HG03103 (cell line): ENCODE results near the gene HAO1.
"Not testable (repeated sequence)": the region's sequence is repeated elsewhere in the genome, so short reads cannot be mapped to it uniquely, and the experiment has no call there.

ENCODE experiments used
- ATAC-seq: cut with Tn5 transposase; IDR thresholded peaks from one replicate; pipeline ENCODE4 v1.9.1; 2021; ENCODE audit warnings: low read depth; ENCODE audit not compliant: unreplicated experiment

Gene HAO1

GRCh38 chr20:7940341-7940740 lies at the start of gene HAO1:
Gene HAO1, minus strand, starts transcription at chr20:7940458. Its CDS starts 36 bp downstream, at chr20:7940422.
- ATAC-seq: no peak

DNA sequence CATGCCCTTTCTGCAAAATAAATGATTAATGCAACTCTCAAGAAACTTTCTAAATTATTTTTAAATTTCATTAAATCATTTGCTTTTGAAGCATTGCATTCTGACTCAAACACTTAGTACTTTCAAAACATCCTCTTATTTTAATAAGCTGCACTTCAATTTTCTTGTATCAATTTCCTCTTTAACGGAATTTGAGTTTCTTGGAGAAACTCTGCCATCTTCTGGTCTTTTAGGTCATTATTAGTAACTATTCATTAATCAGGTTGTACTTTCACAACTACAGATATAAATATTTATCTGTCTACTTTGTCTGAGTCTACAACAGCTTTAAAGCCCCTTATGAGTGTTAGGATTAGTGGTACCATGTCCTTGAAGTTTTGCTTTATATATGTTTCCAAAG lies 49.1 kb upstream of the HAO1 start:
- no peak for ATAC-seq

DNA sequence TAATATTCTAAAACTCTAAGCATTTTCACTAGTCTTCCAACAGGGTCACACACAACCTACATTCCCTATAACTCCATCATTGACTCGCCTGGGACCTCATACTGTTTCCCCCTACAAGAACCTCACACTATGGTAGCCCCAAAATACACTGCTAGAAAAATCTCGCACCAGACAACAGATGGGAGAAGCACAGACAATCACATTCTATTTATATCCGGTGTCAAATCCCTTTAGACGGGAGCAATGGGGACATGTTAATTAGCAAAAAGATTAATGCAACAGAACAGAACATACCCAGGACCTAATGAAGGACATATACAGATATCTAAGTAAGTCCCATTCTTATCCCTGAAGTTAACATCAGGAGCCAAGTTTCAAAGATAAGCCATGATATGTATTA lies 45.7 kb upstream of the HAO1 start:
- no peak for ATAC-seq

DNA sequence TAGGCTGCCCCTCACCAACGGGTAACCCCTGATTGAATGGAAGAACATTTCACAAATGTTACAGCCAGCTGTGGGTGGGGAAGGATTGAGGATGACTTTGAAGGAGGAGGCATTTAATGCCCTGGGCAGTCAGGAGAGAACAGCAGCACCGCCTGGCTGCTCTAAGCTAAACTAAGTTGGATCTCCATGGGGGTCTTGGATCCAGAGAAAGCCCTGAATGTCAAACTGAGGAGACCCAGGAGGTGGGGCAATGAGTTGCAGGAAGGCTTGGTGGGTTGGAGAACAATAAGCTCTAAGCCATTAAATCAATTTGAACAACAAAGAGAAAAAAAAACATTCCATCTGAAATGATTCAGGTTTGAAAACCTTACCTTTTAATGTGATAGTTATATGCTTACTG lies 43.9 kb upstream of the HAO1 start:
- ATAC-seq: no peak

DNA sequence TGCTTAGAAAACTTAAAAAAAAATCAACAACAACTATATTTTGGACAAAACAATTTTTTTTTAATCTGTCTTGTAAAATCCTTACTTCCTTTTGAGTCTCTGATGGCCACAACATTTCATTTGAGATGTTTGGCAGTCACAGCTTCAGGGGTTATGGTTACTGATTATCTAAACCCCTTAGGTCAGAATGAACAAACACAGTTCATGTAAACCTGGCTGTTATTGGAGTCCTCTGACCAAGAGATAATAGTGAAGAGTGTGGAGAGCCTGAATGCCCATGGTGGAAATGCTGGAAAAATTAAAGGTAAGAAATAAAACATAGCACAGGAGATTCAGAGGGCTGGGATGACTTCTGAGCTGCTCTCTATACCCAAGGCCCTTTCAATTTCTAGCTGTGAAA lies 41.1 kb upstream of the HAO1 start:
- ATAC-seq: no peak

DNA sequence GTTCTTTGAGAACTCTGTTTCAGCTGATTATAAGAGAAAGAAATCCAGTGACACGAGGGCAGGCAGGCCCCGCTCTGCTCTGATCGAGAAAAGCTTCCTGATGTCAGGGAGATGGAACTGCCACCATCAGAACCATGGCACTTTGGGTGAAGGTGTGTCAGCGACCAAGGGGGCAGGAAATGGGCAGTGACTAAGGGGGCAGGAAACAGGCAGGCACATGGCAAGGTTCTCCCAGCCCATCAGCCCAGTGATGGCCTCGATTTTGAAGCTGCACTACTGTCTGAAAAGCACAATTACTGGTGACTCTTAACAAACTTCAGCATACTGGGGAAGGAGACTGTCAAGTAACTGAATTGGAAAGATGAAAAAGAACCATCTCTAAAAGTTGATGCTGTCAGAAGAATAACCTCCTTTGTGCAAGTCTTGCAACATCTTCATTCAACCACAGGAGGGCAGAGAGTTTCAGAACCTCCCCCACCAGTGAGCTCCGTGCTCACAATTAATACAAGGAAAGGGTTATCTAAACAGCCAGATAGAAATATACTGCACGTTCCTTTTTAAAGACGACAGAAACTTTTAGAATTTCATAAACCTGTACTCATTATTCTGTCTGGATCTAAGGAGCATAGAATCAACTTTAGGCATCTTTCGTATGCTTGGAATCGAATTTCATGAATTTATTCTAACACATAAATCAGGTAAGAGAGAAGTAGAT lies 40.2 kb upstream of the HAO1 start:
- peak; percentile 80 for ATAC-seq

DNA sequence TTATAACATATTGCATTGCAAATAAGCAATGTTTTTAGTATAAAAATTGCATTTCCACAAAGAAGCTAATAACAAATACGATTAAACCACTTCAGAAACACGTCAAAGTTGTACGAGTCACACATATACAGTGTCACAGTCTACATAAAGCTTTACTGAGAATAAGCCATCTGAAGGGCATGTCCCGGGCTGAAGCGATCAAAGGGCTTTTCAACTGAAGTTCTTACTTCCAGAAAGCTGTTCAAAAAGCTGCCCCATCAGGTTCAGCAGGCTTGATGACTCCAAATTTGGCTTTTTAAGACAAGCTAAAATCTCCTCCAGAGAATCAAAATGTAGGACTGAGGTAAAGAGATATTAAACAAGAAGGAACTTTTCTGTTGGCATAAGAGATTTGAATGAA lies 37.5 kb upstream of the HAO1 start:
- no peak for ATAC-seq

- no peak for ATAC-seq
These were observed 35.7 kb upstream of the HAO1 start for GRCh38 chr20:7975851-7976414.

- ATAC-seq: no peak
These were observed 34.7 kb upstream of the HAO1 start for GRCh38 chr20:7974785-7975435.

DNA sequence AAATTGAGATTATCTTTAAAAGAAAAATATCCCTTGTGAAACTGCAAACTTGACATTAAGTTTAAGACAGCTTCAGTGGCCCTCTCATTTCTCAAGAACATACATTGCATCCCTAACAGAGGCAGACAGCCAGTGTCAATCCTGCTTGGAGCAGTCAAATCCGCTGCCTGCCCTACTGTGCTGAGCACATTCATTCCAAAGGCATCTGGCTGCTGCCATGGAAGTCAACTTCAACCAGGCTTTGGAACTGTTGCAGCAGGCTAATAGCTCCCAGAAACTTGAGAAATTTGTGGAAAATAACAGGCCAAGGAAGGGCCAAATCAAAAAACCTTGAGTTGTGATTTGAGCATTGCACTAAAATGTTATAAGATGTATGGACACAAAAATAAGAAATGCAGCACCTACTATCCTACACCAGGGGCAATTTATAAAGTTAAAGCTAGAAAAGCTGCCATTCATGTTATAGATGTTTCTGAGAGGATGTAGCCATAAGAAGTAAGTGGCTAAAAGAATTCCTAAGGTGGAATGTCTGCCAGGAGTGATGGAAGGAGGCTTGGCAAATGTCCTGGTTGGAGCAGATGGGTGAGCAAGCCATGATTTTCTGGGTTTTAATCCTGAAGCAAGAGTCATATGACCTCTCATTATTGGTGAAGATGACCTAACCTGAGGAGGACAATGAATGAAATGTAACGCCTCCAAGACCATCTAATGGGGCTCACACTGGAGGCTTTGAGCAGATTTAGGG lies 31.4 kb upstream of the HAO1 start:
- no peak for ATAC-seq

GRCh38 chr20:7967199-7967844 lies 27.1 kb upstream of the HAO1 start:
- no peak for ATAC-seq

DNA sequence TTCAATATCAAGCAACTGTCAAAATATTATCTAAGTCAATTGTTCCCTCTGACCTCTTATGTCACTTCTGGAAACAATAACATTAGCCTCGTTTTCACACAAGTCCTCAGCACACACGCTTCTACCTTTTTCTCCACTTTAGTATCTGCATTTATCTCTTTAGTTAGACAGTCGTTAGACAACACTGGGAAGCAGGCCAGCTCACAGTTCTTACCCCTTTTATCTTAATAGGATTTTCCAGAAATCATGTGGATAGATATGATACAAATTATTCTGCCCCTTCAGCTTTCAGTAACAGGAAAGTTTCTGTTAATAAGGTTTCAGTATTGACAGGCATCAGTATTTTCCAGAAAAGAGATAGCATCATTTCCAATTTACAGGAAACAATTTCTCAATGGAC lies 25.9 kb upstream of the HAO1 start:
- ATAC-seq: no peak

DNA sequence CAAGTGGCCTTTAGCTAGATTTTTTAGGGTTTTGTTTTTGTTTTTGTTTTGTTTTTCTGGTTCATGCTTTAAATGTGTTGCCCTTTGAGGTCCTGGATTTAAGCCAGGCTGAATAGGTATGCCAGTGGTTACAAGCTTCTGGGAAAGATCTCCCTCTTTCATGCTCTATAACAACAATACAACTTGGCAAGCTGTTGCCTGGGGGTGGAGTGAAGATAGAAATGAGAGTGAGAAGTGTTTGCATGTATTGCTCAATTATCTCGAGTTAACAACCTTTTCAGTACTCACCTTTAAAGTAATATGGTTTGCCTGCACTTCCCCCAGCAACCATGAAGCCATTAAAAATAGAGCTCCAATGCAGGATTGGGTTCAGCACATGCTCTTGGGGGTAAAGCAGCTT lies 19.2 kb upstream of the HAO1 start:
- no peak for ATAC-seq

GRCh38 chr20:7956561-7956960 lies 16.3 kb upstream of the HAO1 start:
- ATAC-seq: not testable (repeated sequence)

DNA sequence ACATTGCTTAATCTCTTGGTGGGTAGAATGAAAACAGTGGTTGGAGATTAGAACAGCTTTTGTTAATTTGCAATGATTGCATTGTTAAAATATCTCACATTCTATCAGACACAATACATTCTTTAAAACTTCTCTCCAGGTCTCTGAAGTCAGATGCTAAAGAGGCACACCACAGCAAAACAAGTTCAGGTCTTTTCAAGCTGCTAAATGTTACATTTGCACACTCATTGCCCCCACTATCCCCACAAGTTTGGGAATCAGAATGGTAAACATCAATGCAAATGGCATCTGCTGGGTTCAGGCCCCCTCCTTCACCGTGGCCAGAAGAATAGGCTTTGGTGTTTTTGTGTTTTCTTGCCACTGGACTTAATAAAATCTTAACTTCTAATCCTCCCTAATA lies 10.1 kb upstream of the HAO1 start:
- no peak for ATAC-seq

DNA sequence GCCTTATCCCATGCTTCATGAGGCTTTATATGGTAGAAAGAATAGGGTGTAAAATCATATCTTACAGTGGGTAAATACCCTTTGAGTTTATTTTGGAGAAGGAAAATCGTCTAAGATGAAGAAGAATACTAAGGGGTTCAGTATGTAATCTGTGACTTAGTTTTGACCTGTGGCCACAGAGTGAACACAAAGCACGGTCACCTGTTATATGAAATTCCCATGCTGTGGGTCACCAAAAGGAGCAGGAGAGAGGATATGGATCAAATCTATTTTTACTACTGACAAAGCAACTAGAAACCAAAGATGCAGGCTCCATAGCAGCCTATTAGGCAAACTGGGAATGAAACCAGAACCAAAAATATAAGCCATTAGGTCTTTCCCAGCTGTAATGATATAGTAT lies 3.6 kb upstream of the HAO1 start:
- ATAC-seq: no peak

GRCh38 chr20:7939663-7940062 lies 595 bp downstream of the HAO1 start:
- no peak for ATAC-seq

- ATAC-seq: no peak
These were observed 2.2 kb downstream of the HAO1 start for GRCh38 chr20:7938058-7938457.

DNA sequence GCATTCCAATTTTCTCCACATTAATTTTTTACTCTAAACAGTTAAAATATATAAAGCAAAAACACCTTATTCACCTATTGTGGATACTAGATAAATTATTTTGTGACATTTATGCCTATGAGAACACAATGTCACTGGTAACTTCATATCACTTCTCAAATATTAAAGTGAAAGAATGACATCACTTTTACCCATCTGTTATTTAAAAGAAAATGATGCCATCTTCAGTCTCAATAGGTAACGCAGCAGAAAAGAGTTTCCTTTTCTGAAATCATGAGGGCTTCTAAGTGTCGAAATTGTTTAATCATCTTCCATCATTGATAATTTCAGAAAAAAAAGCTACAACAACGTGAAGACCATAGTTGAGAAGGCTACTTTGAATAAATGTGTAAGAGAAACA lies 2.9 kb downstream of the HAO1 start:
- ATAC-seq: no peak

DNA sequence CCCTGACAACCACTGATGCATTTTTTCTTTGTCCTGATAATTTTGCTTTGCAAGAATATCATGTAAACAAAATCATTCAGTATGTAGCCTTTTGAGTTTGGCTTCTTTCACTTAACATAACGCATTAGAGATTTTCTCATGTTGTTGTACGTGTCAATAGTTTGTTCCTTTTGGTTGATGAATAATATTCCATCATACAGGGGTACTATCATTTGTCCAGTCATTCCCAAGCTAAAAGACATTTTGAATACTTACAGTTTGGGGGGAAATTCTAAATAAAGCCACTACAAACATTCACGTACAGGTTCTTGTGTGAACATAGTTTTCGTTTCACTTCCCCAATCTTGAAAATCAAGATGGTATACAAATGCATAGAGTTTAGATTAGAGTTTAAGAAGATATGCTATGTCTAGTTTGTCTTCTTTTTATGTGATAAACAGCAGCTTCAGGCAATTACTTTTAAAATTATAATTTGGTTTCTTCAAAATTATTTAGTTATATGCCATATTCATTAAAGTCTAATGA lies 5.2 kb downstream of the HAO1 start:
- ATAC-seq: peak; percentile 78

DNA sequence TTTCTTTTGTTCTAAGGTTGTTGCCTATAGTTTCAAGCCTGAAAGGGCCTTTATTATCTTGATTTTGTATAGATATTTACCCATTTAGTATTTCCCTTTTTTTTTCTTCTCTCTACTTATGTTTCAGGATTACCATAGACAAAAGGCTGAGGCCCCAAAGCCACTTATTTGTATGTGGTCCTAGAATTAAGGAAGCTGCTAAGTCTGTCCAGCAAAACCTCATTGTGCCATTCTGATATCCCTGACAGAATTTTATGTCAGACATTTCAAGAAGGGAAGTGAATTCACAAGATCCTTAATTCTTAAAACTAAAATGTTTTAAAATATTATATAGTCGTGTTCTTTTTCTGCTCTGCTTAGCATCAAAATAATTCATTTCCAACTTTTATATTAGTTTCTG lies 6.9 kb downstream of the HAO1 start:
- ATAC-seq: no peak
